ENCODE data around the gene APMAP. TPM values are rescaled to one million over a fixed set of nuclear protein-coding genes. Genes with fewer than 3 reads are reported as not detected.

Gene APMAP
- total RNA-seq, 1 donor, result 70.2 TPM

DNA sequence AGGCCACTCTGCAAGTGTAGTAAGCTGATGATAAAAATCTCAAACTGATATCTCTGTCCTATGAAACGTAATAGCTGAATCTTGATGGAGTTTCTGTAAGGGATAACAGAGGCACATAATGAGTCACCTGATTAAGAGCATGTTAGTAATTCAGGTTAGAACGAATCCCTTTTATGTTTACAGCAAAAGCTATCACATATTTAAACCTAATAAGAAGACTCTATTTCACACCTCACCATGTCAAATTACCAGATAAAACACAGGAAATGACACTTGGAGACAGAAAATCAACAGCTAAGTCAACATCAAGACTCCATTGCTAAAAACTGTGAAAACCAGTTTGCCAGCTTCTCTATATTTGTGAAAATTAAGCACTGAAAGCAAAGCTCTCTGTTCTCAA, 31.7 kb downstream of the APMAP start:
- TF ChIP-seq, protein P1, sequence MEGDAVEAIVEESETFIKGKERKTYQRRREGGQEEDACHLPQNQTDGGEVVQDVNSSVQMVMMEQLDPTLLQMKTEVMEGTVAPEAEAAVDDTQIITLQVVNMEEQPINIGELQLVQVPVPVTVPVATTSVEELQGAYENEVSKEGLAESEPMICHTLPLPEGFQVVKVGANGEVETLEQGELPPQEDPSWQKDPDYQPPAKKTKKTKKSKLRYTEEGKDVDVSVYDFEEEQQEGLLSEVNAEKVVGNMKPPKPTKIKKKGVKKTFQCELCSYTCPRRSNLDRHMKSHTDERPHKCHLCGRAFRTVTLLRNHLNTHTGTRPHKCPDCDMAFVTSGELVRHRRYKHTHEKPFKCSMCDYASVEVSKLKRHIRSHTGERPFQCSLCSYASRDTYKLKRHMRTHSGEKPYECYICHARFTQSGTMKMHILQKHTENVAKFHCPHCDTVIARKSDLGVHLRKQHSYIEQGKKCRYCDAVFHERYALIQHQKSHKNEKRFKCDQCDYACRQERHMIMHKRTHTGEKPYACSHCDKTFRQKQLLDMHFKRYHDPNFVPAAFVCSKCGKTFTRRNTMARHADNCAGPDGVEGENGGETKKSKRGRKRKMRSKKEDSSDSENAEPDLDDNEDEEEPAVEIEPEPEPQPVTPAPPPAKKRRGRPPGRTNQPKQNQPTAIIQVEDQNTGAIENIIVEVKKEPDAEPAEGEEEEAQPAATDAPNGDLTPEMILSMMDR (IDR thresholded peaks at IDR 0.05; ENCODE audit: extremely low read depth, low read depth, low read length), result no peak
- Histone ChIP-seq H3K4me1 (ENCODE audit: insufficient read depth, low read length) (no peaks in the 10 kb centered on the region), H3K27ac (ENCODE audit: low read depth, low read length) (no peak overlapping the region), H3K4me2 (ENCODE audit: insufficient read depth, low read length) (no peak overlapping the region), H3K4me3 (ENCODE audit: insufficient read depth, low read length) (no peak overlapping the region), H4K20me1 (ENCODE audit: insufficient read depth, low read length) (no peaks in the 10 kb centered on the region), H2AFZ (ENCODE audit: low read length) (no peak overlapping the region), H3K9me3 (ENCODE audit: low read depth, low read length) (no peaks in the 10 kb centered on the region), H3K36me3 (ENCODE audit: insufficient read depth, low read length) (peaks cover 22% of the 10 kb centered on the region), H3K79me2 (ENCODE audit: insufficient read depth, low read length) (no peaks in the 10 kb centered on the region), H3K27me3 (ENCODE audit: insufficient read depth, low read length) (no peaks in the 10 kb centered on the region)
- no peak for DNase-seq (ENCODE audit: insufficient read length, low spot score, missing footprints)

DNA sequence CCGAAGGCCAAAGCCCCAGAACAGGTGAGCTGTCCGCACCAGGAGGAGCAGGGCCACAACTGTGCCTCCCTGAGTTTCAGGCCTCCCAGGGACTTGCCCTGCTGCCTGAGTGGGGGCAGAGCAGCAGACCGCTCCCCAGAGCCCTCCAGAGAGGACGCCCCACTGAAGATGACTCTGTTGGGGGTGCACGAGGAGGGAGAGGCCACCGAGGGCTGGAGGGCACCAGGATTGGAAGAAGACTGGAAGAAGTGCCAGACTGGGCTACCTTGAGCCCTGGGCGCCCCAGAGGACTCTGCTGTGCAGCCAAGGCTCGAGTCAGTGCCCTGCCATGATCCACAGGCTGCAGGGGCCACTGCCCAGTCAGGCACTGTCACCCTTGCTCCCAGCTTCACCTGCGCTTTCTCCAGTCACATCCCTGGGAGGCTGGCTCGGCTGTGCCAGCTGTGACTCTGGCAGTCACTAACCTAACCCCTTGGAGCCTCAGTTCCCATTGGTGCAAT, 32.2 kb downstream of the APMAP start:
- Histone ChIP-seq H3K4me1 (ENCODE audit: insufficient read depth, low read length) (no peaks in the 10 kb centered on the region), H2AFZ (ENCODE audit: low read length) (no peak overlapping the region), H3K9me3 (ENCODE audit: low read depth, low read length) (no peaks in the 10 kb centered on the region), H3K27ac (ENCODE audit: low read depth, low read length) (no peak overlapping the region), H3K27me3 (ENCODE audit: insufficient read depth, low read length) (no peaks in the 10 kb centered on the region), H3K36me3 (ENCODE audit: insufficient read depth, low read length) (peaks cover 22% of the 10 kb centered on the region), H3K4me2 (ENCODE audit: insufficient read depth, low read length) (no peak overlapping the region), H3K79me2 (ENCODE audit: insufficient read depth, low read length) (no peaks in the 10 kb centered on the region), H4K20me1 (ENCODE audit: insufficient read depth, low read length) (no peaks in the 10 kb centered on the region), H3K4me3 (ENCODE audit: insufficient read depth, low read length) (no peak overlapping the region)
- TF ChIP-seq, protein P1 (IDR thresholded peaks at IDR 0.05; ENCODE audit: extremely low read depth, low read depth, low read length), result no peak
- DNase-seq (ENCODE audit: insufficient read length, low spot score, missing footprints), result no peak

DNA sequence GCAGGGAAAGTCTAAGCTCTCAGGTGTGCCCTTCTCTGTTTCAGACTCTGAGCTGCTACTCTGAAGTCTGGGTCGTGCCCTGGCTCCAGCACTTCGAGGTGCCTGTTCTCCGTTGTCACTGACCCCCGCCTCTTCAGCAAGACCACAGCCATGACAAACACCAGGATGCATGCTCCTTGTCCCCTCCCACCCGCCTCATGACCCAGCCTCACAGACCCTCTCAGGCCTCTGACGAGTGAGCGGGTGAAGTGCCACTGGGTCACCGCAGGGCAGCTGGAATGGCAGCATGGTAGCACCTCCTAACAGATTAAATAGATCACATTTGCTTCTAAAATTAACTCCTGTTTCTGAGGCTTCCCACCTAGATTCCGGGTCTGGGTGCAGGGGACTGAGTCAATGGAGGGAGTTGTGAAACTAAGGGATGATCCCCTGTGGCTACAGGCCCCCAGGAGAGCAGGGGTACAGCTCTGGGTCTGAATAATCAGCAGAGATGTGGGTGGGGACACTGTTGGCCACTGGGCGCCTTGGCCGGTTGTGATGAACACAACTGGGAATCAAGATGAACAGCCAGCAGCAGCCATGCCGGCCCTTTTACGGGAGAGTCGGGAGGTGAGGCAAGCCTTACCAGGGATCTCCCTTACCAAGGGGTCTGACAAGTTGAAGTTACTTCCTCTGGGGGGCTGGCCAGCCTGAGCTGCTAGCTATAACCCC, 32.8 kb downstream of the APMAP start:
- DNase-seq (ENCODE audit: insufficient read length, low spot score, missing footprints), result no peak
- H3K36me3 ChIP-seq (ENCODE audit: insufficient read depth, low read length), result peaks cover 22% of the 10 kb centered on the region
- H3K4me1 ChIP-seq (ENCODE audit: insufficient read depth, low read length), result no peaks in the 10 kb centered on the region
- no peaks in the 10 kb centered on the region for H3K79me2 ChIP-seq (ENCODE audit: insufficient read depth, low read length)
- TF ChIP-seq, protein P1 (IDR thresholded peaks at IDR 0.05; ENCODE audit: extremely low read depth, low read depth, low read length), result no peak
- no peak overlapping the region for H2AFZ ChIP-seq (ENCODE audit: low read length)
- no peaks in the 10 kb centered on the region for H3K9me3 ChIP-seq (ENCODE audit: low read depth, low read length)
- H3K27ac ChIP-seq (ENCODE audit: low read depth, low read length), result no peak overlapping the region
- no peak overlapping the region for H3K4me2 ChIP-seq (ENCODE audit: insufficient read depth, low read length)
- no peak overlapping the region for H3K4me3 ChIP-seq (ENCODE audit: insufficient read depth, low read length)
- H4K20me1 ChIP-seq (ENCODE audit: insufficient read depth, low read length), result no peaks in the 10 kb centered on the region
- no peaks in the 10 kb centered on the region for H3K27me3 ChIP-seq (ENCODE audit: insufficient read depth, low read length)

DNA sequence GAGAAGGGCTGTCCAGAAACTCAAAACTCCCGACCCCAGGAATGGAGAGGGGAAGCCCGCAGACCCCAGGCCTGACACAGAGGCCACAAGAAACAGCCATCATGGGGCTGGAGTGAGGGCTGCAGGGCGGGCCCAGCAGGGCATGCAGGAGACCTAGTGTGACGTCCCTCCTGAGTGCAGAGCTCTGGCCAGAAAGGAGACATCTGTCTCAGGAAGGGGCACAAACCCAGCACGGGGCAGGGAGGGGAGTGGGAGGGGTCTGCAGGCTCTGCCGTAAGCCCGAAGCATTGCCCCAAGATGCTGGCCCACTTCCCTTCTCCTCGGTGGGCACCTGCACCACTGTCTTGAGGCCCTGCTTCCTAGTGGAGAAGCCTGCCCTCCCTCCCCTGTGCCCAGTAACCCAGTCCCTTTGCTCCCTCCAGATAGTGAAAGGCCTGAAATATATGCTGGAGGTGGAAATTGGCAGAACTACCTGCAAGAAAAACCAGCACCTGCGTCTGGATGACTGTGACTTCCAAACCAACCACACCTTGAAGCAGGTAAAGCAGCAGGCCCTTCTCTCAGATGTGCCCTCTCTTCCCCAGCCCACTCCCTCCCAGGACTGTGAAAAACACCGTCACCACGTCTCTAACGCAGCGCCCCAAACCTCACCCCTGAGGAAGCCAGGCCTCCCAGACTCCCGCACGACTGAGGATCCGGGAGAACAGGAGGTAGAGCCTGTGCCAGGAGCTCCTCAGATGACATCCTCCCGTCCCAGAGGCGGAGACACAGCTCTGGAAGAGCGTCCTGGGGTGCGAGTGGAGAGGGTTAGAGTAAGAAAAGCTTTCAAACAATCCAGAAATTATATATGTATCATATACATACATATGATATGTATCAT, 33.8 kb downstream of the APMAP start:
- TF ChIP-seq, protein P1 (IDR thresholded peaks at IDR 0.05; ENCODE audit: extremely low read depth, low read depth, low read length), result no peak
- Histone ChIP-seq H4K20me1 (ENCODE audit: insufficient read depth, low read length) (no peaks in the 10 kb centered on the region), H3K79me2 (ENCODE audit: insufficient read depth, low read length) (no peaks in the 10 kb centered on the region), H3K36me3 (ENCODE audit: insufficient read depth, low read length) (peaks cover 22% of the 10 kb centered on the region), H3K4me2 (ENCODE audit: insufficient read depth, low read length) (no peak overlapping the region), H2AFZ (ENCODE audit: low read length) (no peak overlapping the region), H3K27ac (ENCODE audit: low read depth, low read length) (no peak overlapping the region), H3K27me3 (ENCODE audit: insufficient read depth, low read length) (no peaks in the 10 kb centered on the region), H3K4me1 (ENCODE audit: insufficient read depth, low read length) (no peaks in the 10 kb centered on the region), H3K4me3 (ENCODE audit: insufficient read depth, low read length) (no peak overlapping the region), H3K9me3 (ENCODE audit: low read depth, low read length) (no peaks in the 10 kb centered on the region)
- no peak for DNase-seq (ENCODE audit: insufficient read length, low spot score, missing footprints)

Data from osteoblast (primary cell).